Hematopoietic multipotent progenitor cell treated with erythropoietin and hydrocortisone succinate and interleukin-3 and kit ligand, for 6 days (in vitro differentiated cells): ENCODE results near the gene KCNA10.
A peak's percentile ranks its signal among the peaks of the same experiment; 100 is the strongest.

Source experiments
- DNase-seq: peaks from one replicate; pipeline ENCODE4 v3.0.0-alpha.2; 2015

KCNA10 gene

DNA sequence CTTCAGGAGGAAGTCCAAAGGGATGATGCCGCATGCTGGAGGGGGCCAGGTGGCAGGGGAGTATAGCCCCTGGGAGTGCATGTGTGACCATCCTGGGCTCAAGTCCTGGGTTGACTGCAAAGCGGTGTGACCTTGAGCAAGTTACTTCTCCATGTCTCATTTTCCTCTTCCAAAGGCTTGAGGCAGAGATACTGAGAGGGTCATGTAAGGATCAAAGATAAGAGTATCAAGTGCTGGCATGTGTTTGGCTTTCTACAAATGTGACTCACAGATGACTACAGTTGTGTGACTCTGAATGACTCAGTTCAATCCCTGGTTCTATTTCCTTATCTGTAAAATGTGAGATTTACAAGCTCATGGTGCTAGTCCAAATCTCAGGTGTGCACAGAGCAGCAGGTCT, 41.9 kb downstream of the KCNA10 start:
- peak; percentile 77 for DNase-seq

DNA sequence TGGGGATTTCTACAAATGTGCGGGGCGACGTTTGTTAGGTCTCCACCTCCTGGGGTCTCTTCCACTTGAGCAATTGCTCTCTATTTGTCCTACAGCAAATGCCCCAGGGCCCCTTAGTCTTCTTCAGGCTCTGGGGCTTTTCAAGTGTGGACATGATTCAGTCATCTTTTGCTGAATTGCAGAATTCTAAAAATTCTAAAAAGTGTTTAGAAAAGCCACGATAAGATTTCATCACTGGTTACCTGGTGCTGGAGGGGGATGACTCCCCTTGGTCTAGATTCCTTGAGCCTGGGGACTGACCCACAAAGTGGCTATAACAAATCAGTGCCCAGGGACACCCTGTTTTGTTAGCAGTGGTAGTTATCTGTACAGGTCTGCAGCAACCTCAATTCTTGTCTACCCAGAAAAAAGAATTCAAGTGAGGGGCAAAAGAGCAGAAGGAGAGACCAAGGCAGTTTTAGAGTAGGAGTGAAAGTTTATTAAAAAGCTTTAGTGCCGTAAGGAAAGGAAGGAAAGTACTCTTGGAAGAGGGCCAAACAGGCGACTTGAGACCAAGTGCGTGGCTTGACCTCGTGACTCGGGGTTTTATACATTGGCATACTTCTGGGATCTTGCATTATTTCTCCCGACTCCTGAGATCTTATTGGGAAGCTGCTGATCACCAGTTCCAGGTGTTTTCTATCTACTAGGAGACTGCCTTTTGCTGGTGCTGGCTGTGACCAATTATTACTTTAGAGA, 42.8 kb downstream of the KCNA10 start:
- DNase-seq, result no peak

DNA sequence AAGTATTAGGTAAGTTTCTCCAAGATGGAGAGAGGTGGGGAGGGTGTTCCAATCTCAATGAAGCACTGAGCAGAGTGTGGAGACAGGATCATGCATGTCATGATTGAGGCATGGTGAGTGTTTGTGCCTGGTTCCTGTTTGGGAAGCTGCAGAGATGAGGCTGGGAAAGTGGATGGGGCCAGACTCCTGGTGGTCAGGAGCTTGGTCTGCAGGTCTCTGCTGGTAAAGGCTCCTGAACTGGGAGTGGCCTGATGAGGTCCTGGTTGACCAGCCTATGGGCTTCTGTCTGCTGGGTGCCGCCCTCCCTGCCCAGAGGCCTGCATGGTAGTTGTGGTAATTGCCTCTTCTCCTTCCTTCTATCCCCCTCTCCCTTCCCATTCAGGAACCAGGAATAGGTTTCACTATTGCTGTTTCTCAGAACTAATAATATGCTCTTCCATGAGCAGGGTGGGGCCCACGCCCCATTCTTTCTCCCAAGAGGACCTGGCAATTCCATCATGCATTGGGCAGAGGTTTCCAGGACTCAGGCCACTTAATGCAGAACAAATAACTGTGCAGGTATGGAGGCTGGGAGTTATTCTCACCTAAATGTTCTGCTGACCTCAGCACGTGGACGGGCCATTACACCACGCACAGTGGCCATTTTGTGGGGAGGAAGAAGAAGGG, 43.5 kb downstream of the KCNA10 start:
- no peak for DNase-seq

DNA sequence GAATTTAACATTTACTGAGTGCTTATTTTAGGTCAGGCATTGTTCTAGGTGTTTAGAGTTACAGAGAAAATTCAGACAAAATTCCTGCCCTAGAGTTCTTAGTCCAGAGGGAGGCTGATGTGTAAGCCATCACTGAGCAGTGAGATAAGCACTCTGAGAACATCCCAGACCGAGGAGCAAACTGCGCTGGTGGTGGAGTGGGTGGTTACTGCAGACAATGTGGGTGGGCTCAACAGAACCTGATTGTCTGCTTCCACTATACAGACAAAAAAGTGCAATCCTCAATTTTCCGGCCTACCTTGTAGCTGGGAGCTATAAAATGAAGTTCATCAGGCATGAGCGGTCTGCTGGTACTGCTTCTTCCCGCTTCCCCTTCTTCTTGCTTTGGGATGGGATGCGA, 44.5 kb downstream of the KCNA10 start:
- DNase-seq, result no peak

DNA sequence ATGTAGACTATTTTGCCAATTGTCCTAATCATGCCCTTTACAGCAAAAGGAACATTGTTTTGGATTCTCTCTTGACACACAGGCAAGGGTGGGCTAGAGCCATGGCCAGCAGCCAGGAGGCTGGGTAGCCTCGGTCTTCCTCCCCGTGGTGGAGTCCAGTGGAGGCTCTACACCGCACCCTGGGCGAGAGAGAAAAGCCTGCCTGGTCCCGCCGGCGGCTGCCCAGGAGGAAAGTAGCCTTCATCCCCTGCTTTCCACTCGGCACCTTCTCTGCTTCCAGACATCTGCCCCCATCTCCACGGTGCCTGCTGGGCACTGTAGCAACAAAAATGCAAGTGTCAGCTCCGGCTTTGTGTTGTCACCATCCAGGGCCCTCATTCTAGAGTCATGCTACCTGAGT, 46.4 kb downstream of the KCNA10 start:
- no peak for DNase-seq

DNA sequence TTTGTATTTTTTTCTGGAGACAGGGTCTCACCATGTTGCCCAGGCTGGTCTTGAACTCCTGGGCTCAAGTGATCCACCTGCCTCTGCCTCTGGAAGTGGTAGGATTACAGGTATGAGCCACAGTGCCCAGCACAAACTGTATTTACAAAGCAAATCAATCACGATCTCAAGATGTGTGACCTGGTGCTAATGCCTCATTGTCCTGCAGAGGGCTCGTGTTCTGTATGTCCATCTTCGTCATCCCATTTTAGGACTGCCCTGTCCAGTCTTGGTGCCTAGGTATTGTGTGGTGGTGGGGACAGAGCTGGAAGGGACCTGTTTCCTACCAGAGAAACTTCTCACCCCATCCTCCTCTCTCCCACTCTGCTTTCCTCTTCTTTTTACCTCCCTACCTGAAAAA, 47.8 kb downstream of the KCNA10 start:
- no peak for DNase-seq
